HepG2 (cell line): ENCODE results near the gene CYP2W1. TPM values are rescaled to one million over a fixed set of nuclear protein-coding genes. Genes with fewer than 3 reads are reported as not detected.

Experiments
- ASH2L ChIP-seq: fragments of 300-600, 200-600 bp; sonication (generic); IDR thresholded peaks from 2 replicates; pipeline ENCODE4 v1.7.0; 2017; ENCODE audit warnings: low read depth, mild to moderate bottlenecking, moderate library complexity, mixed read lengths, low read length; ENCODE audit not compliant: insufficient read length
- DR1 ChIP-seq: sonication (generic); formaldehyde crosslinking; IDR thresholded peaks from 2 replicates; pipeline ENCODE4 v1.8.0; 2021; ENCODE audit warnings: mild to moderate bottlenecking, missing genetic modification reagents, inconsistent platforms
- EP300 ChIP-seq, 3 experiments: sonication (generic) in 1 of 3; formaldehyde crosslinking in 1 of 3; IDR thresholded peaks; 2 replicates each; pipeline versions ENCODE4 v1.5.1 to v1.6.1; 2011 to 2020; ENCODE audit warnings: low read depth in 2 of 3, low read length in 2 of 3, borderline replicate concordance in 1 of 3, improper control_type of control experiment in 1 of 3, mild to moderate bottlenecking in 1 of 3, missing genetic modification reagents in 1 of 3, moderate library complexity in 1 of 3
- FOXA3 ChIP-seq: IDR thresholded peaks from 2 replicates; pipeline ENCODE4 v1.6.1; 2016; ENCODE audit warnings: missing genetic modification reagents, missing compliant biosample characterization
- FOXK2 ChIP-seq: fragments of 450-650 bp; IDR thresholded peaks from 2 replicates; pipeline ENCODE4 v1.6.1; 2016
- GATAD2A ChIP-seq: IDR thresholded peaks from 2 replicates; pipeline ENCODE4 v1.6.1; 2016
- HMG20A ChIP-seq: IDR thresholded peaks from 2 replicates; pipeline ENCODE4 v1.6.1; 2016; ENCODE audit warnings: borderline replicate concordance
- MAFF ChIP-seq: IDR thresholded peaks from 2 replicates; pipeline ENCODE4 v1.6.1; 2011; ENCODE audit warnings: low read depth, low read length, improper control_type of control experiment
- MLLT10 ChIP-seq: sonication (generic); formaldehyde crosslinking; IDR thresholded peaks from 2 replicates; pipeline ENCODE4 v1.4.0; 2020; ENCODE audit warnings: missing genetic modification reagents
- NFYC ChIP-seq: IDR thresholded peaks from 2 replicates; pipeline ENCODE4 v1.6.1; 2016; ENCODE audit warnings: missing genetic modification reagents, missing compliant biosample characterization
- NR2C2 ChIP-seq: sonication (generic); formaldehyde crosslinking; IDR thresholded peaks from 2 replicates; pipeline ENCODE4 v1.4.0; 2020; ENCODE audit warnings: missing genetic modification reagents, mild to moderate bottlenecking, moderate library complexity, borderline replicate concordance
- NR2F6 ChIP-seq, 2 experiments: IDR thresholded peaks; 2 replicates each; pipeline ENCODE4 v1.6.1; 2016; ENCODE audit warnings: antibody characterized with exemption in 1 of 2, mild to moderate bottlenecking in 1 of 2
- POLR2A ChIP-seq, 2 experiments: IDR thresholded peaks; 2 replicates each; pipeline ENCODE4 v1.6.1; 2011; ENCODE audit warnings: low read depth in 2 of 2, low read length in 2 of 2, mild to moderate bottlenecking in 1 of 2, moderate library complexity in 1 of 2; ENCODE audit not compliant: insufficient read depth in 1 of 2
- RERE ChIP-seq: IDR thresholded peaks from 2 replicates; pipeline ENCODE4 v1.6.1; 2016; ENCODE audit warnings: low read depth, missing genetic modification reagents, missing compliant biosample characterization
- SUZ12 ChIP-seq: fragments of 150-350 bp; IDR thresholded peaks from 2 replicates; pipeline ENCODE4 v1.6.1; 2014; ENCODE audit warnings: low read depth, low read length
- TGIF2 ChIP-seq: IDR thresholded peaks from 2 replicates; pipeline ENCODE4 v1.6.1; 2016; ENCODE audit warnings: control low read depth, missing compliant biosample characterization
- THAP11 ChIP-seq: IDR thresholded peaks from 2 replicates; pipeline ENCODE4 v1.6.1; 2016; ENCODE audit warnings: missing biosample characterization, missing genetic modification reagents
- ZGPAT ChIP-seq: IDR thresholded peaks from 2 replicates; pipeline ENCODE4 v1.6.1; 2016; ENCODE audit warnings: mild to moderate bottlenecking
- ZNF207 ChIP-seq: fragments of 450-650 bp; IDR thresholded peaks from 2 replicates; pipeline ENCODE4 v1.6.1; 2016; ENCODE audit warnings: antibody characterized with exemption, borderline replicate concordance
- ZNF329 ChIP-seq: sonication (generic); formaldehyde crosslinking; IDR thresholded peaks from 2 replicates; pipeline ENCODE4 v1.9.0; 2021; ENCODE audit warnings: low read depth, mild to moderate bottlenecking, missing genetic modification reagents
- ZNF850 ChIP-seq: sonication (generic); formaldehyde crosslinking; conservative IDR thresholded peaks from 2 replicates; pipeline ENCODE4 v1.9.0; 2021; ENCODE audit warnings: mild to moderate bottlenecking, missing genetic modification reagents
- ZSCAN21 ChIP-seq: sonication (generic); formaldehyde crosslinking; IDR thresholded peaks from 2 replicates; pipeline ENCODE4 v1.8.0; 2022; ENCODE audit warnings: mild to moderate bottlenecking, missing genetic modification reagents, moderate library complexity, borderline replicate concordance
- polyA plus RNA-seq, 8 experiments: library from polyadenylated mRNA; depleted of rRNA in 3 of 8; stranded (reverse) in 7 of 8; unstranded in 1 of 8; fragments of >200 nt; fragmentation: Illumina TruSeq in 4 of 8; extraction: Trizol in 4 of 8; gene quantifications; 2 replicates each; pipeline versions ENCODE4 v1.2.1 to v1.2.3, GENCODE V29; 2011 to 2016; ENCODE audit warnings: low read depth in 4 of 8, missing spikeins in 1 of 8, mixed read lengths in 1 of 8; ENCODE audit not compliant: insufficient read depth in 1 of 8
- total RNA-seq, 5 experiments: library from RNA; depleted of rRNA; stranded (reverse); fragments of >200 nt; fragmentation: Illumina TruSeq; extraction: Trizol; gene quantifications; 2 replicates each; pipeline ENCODE4 v1.2.3, GENCODE V29; 2016; ENCODE audit warnings: low read depth in 1 of 5
- TF ChIP-seq, protein P1 (sequence below): sonication (generic); formaldehyde crosslinking; IDR thresholded peaks from 2 replicates; pipeline ENCODE4 v1.5.0; 2020; ENCODE audit warnings: mild to moderate bottlenecking, missing genetic modification reagents, borderline replicate concordance

CYP2W1 gene
- total and polyA plus RNA-seq, 2 of the 13 experiments (the other 11 are each of a cell fraction or from before 2014, with no cell fraction given) = 19.5 to 31.7 TPM

GRCh38 chr7:972676-973309 is 10.2 kb upstream of the CYP2W1 start (continued):
- TF ChIP-seq, protein P1, sequence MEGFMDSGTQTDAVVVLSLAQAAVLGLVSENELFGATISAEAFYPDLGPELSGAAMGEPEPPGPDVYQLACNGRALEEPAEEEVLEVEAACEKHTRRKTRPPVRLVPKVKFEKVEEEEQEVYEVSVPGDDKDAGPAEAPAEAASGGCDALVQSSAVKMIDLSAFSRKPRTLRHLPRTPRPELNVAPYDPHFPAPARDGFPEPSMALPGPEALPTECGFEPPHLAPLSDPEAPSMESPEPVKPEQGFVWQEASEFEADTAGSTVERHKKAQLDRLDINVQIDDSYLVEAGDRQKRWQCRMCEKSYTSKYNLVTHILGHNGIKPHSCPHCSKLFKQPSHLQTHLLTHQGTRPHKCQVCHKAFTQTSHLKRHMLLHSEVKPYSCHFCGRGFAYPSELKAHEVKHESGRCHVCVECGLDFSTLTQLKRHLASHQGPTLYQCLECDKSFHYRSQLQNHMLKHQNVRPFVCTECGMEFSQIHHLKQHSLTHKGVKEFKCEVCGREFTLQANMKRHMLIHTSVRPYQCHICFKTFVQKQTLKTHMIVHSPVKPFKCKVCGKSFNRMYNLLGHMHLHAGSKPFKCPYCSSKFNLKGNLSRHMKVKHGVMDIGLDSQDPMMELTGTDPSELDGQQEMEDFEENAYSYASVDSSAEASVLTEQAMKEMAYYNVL (CRISPR knock-in tag) = no peak
- peak in 1 of 2 experiments; percentile 31; a peak in 1 of 4 replicates for TF ChIP-seq POLR2A (IDR thresholded peaks at IDR 0.05; ENCODE audit: insufficient read depth in 1 of 2, low read depth in 2 of 2, low read length in 2 of 2)
- no peak for TF ChIP-seq FOXK2
- no peak for TF ChIP-seq NFYC (CRISPR knock-in tag)
- TF ChIP-seq RERE (CRISPR knock-in tag) = peak; percentile 59; the same call in 1 of the 2 replicates
- TF ChIP-seq ZGPAT (CRISPR knock-in tag) = peak; percentile 50; the same call in 1 of the 2 replicates
- TF ChIP-seq ZNF329 (CRISPR knock-in tag) = no peak
- TF ChIP-seq HMG20A (CRISPR knock-in tag) = peak; percentile 32; the same call in 1 of the 2 replicates
- TF ChIP-seq TGIF2 = peak; percentile 79; the same call in 1 of the 2 replicates
- TF ChIP-seq EP300 (IDR thresholded peaks at IDR 0.05; ENCODE audit: low read depth in 2 of 2, low read length in 2 of 2) = peak in 1 of 2 experiments; percentile 64; a peak in 2 of 4 replicates
- peak; percentile 56; the same call in 1 of the 2 replicates for TF ChIP-seq EP300 (CRISPR knock-in tag; IDR thresholded peaks at IDR 0.05; ENCODE audit: borderline replicate concordance)
- TF ChIP-seq ZSCAN21 = no peak
- peak; percentile 97 for TF ChIP-seq MAFF
- TF ChIP-seq ASH2L = peak; percentile 22
- no peak for TF ChIP-seq ZNF850
- TF ChIP-seq MLLT10 (CRISPR knock-in tag) = no peak
- peak; percentile 44 for TF ChIP-seq NR2C2 (CRISPR knock-in tag)
- TF ChIP-seq ZNF207 = no peak
- TF ChIP-seq DR1 (CRISPR knock-in tag) = no peak
- peak; percentile 56; the same call in 1 of the 2 replicates for TF ChIP-seq FOXA3 (CRISPR knock-in tag)
- no peak for TF ChIP-seq SUZ12
- TF ChIP-seq GATAD2A (CRISPR knock-in tag) = peak; percentile 77
- peak; percentile 44 for TF ChIP-seq THAP11 (CRISPR knock-in tag)
- no peak for TF ChIP-seq NR2F6 (IDR thresholded peaks at IDR 0.05)
- TF ChIP-seq NR2F6 (CRISPR knock-in tag; IDR thresholded peaks at IDR 0.05) = peak; percentile 23; the same call in 1 of the 2 replicates
